Adrenal gland (tissue), 5 donors: ENCODE results near the gene ZNRF3.

Experiments used
- POLR2A ChIP-seq, 2 donors: fragments of 450-650 bp; IDR thresholded peaks; one replicate each; pipeline ENCODE4 v1.6.1; 2017; ENCODE audit warnings: antibody characterized with exemption in 2 of 2, mild to moderate bottlenecking in 2 of 2, moderate library complexity in 1 of 2
- TF ChIP-seq, protein P1 (sequence below), 6 experiments: fragments of 450-650 bp in 4 of 6; fragments of 200-600 bp in 2 of 6; sonication (generic) in 1 of 6; IDR thresholded peaks; 1 replicate in 5 of 6; 2 replicates in 1 of 6; pipeline versions ENCODE4 v1.5.1 to v1.8.0; 2016 to 2021; ENCODE audit warnings: antibody characterized with exemption in 6 of 6, mild to moderate bottlenecking in 2 of 6, moderate library complexity in 1 of 6
- donor health status: DM: no; HTN: no; CAD: no.

DNA sequence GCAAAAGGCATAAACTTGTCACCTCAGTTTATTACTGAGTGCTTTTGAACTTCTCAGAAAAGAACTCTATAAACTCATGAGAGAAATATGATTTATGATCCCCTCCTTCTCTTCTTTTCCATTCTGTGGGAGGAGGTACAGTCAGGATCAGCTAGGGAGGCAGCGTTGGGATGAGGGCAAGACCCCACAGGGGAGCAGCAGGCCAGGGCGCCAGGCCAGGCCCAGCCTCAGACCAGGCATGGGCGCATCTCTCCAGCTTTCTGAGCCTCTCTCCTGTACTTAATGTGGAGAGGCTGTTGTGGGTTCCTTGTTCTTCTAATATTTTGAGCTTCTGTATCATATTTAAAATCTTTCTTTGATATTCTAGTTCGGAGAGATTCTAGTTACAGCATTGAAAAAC is 106.5 kb downstream of the ZNRF3 start:
- TF ChIP-seq, protein P1, sequence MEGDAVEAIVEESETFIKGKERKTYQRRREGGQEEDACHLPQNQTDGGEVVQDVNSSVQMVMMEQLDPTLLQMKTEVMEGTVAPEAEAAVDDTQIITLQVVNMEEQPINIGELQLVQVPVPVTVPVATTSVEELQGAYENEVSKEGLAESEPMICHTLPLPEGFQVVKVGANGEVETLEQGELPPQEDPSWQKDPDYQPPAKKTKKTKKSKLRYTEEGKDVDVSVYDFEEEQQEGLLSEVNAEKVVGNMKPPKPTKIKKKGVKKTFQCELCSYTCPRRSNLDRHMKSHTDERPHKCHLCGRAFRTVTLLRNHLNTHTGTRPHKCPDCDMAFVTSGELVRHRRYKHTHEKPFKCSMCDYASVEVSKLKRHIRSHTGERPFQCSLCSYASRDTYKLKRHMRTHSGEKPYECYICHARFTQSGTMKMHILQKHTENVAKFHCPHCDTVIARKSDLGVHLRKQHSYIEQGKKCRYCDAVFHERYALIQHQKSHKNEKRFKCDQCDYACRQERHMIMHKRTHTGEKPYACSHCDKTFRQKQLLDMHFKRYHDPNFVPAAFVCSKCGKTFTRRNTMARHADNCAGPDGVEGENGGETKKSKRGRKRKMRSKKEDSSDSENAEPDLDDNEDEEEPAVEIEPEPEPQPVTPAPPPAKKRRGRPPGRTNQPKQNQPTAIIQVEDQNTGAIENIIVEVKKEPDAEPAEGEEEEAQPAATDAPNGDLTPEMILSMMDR (IDR thresholded peaks at IDR 0.05), result no peak
- TF ChIP-seq POLR2A (IDR thresholded peaks at IDR 0.05), result no peak
